Kidney epithelial cell (primary cell): Measurements from ENCODE around the gene COX17. TPM values are rescaled to one million over a fixed set of nuclear protein-coding genes. Genes with fewer than 3 reads are reported as not detected.

Experiments
- DNase-seq: peaks from one replicate; pipeline ENCODE4 v3.0.0-alpha.2; 2010; ENCODE audit warnings: low read depth
- H3K27me3 ChIP-seq: 2 replicates; pipeline ENCODE4 v1.6.0; 2011; ENCODE audit warnings: low read length; ENCODE audit not compliant: control insufficient read depth, insufficient read depth
- H3K36me3 ChIP-seq: 2 replicates; pipeline ENCODE4 v1.5.1; 2011; ENCODE audit warnings: low read length; ENCODE audit not compliant: control insufficient read depth, insufficient read depth
- H3K4me3 ChIP-seq: 2 replicates; pipeline ENCODE4 v1.5.1; 2011; ENCODE audit warnings: low read depth, mild to moderate bottlenecking, control low read depth, low read length
- CTCF ChIP-seq: IDR thresholded peaks from 2 replicates; pipeline ENCODE4 v1.5.1; 2011; ENCODE audit warnings: mild to moderate bottlenecking, moderate library complexity, low read length, control low read depth, inconsistent platforms; ENCODE audit not compliant: insufficient read depth, poor library complexity, severe bottlenecking
- total RNA-seq: library from RNA; depleted of rRNA; stranded (reverse); fragments of >200 nt; gene quantifications from 2 replicates; pipeline ENCODE4 v1.2.3, GENCODE V29; 2015

COX17 gene
- total RNA-seq, 1 donor from 2014 or later: 27.4 TPM

- no peak for TF ChIP-seq CTCF
- no peak for DNase-seq
- Histone ChIP-seq H3K27me3 (no peaks in the 10 kb centered on the region), H3K36me3 (no peaks in the 10 kb centered on the region), H3K4me3 (no peak overlapping the region)
These were observed 48.3 kb downstream of the COX17 start for GRCh38 chr3:119628816-119629445.

- no peak for TF ChIP-seq CTCF
- Histone ChIP-seq H3K36me3 (no peaks in the 10 kb centered on the region), H3K4me3 (no peak overlapping the region), H3K27me3 (no peaks in the 10 kb centered on the region)
- no peak for DNase-seq
These were observed 48.8 kb downstream of the COX17 start for GRCh38 chr3:119628390-119628789.

- no peak overlapping the region for H3K4me3 ChIP-seq
- no peaks in the 10 kb centered on the region for H3K27me3 ChIP-seq
- no peak for DNase-seq
- no peak for TF ChIP-seq CTCF
- no peaks in the 10 kb centered on the region for H3K36me3 ChIP-seq
These were observed 49.7 kb downstream of the COX17 start for GRCh38 chr3:119627461-119627860.

- no peaks in the 10 kb centered on the region for H3K27me3 ChIP-seq
- no peak overlapping the region for H3K4me3 ChIP-seq
- TF ChIP-seq CTCF: no peak
- no peaks in the 10 kb centered on the region for H3K36me3 ChIP-seq
- DNase-seq: no peak
These were observed 51.0 kb downstream of the COX17 start for GRCh38 chr3:119626196-119626595.

- TF ChIP-seq CTCF: no peak
- Histone ChIP-seq H3K4me3 (no peak overlapping the region), H3K36me3 (no peaks in the 10 kb centered on the region), H3K27me3 (no peaks in the 10 kb centered on the region)
- DNase-seq: no peak
These were observed 51.6 kb downstream of the COX17 start for GRCh38 chr3:119625451-119626153.
